ENCODE results near the gene TNK2. TPM values are rescaled to one million over a fixed set of nuclear protein-coding genes. Genes with fewer than 3 reads are reported as not detected.

The TNK2 gene
- polyA plus RNA-seq, 2 of the 4 experiments (the other 2 are of a cell fraction) = 2.2 to 12.5 TPM

DNA sequence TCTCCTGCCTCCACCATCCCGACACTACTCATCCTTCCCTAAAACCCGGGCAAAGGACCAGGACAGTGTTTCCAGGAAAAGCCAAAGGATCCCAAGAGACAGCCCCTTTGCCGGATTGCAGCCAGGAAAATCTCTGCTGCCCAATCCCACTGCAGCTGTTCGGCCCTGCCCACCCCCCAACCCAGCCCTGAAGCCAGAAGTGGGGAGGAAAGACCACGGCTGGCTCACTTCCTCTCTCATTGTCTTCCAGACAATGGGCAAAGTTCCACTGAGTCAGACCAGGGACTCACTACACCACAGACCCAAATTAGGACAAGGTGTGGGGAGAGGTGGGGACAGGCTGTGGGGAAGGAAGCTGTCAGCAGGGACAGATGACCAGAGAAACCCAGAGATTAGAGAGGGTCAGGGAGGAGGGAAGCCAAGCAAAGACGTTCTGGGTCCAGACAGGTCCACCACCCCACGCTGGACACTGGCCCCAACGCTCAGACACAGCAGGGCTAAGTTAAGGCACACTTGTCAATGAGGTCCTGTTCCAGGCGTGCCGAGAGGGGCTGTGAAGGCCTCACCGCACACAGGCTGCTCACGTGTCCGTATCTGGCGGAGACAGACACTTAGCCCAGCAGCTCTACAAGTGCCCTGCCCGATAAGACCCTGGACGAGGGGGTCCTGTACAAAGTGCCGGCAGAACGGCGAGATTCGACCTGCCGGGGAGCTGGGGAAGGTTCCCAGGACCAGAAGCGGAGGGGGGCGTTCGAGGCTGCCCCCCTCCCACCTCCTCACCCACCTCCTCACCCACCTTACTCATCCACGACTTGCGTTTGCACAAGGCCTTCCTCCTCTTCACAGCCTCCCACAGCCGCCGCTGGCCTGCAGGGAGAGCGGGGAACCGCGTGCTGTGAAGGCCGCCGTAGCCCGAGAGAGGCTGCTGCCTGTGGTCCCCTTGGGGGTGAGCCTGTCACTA is 21.9 kb downstream of the TNK2 start:
- no peak overlapping the region for H3K27ac ChIP-seq
- no peaks in the 10 kb centered on the region for H3K9me3 ChIP-seq
- no peak overlapping the region for H3K4me3 ChIP-seq
- ATAC-seq (no peak), FAIRE-seq (no peak), DNase-seq (ENCODE audit: low read depth in 1 of 2, low spot score in 1 of 2) (no peak)
- TF ChIP-seq FOSB (CRISPR knock-in tag; IDR thresholded peaks at IDR 0.05) (no peak), MAFK (IDR thresholded peaks at IDR 0.05; ENCODE audit: partially characterized antibody) (no peak), SMC3 (IDR thresholded peaks at IDR 0.05) (no peak), ZC3H11A (IDR thresholded peaks at IDR 0.05) (no peak), CBX2 (IDR thresholded peaks at IDR 0.05; ENCODE audit: borderline replicate concordance, low read depth) (no peak), EP300 (IDR thresholded peaks at IDR 0.05) (no peak), ZNF302 (CRISPR knock-in tag; IDR thresholded peaks at IDR 0.05) (no peak), HOXB5 (CRISPR knock-in tag; IDR thresholded peaks at IDR 0.05) (no peak), HDAC2 (IDR thresholded peaks at IDR 0.05) (no peak), HOXB13 (CRISPR knock-in tag; IDR thresholded peaks at IDR 0.05; ENCODE audit: low read depth) (no peak)
- TF ChIP-seq, protein P1, sequence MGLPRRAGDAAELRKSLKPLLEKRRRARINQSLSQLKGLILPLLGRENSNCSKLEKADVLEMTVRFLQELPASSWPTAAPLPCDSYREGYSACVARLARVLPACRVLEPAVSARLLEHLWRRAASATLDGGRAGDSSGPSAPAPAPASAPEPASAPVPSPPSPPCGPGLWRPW (IDR thresholded peaks at IDR 0.05) = no peak
- TF ChIP-seq, protein P2, sequence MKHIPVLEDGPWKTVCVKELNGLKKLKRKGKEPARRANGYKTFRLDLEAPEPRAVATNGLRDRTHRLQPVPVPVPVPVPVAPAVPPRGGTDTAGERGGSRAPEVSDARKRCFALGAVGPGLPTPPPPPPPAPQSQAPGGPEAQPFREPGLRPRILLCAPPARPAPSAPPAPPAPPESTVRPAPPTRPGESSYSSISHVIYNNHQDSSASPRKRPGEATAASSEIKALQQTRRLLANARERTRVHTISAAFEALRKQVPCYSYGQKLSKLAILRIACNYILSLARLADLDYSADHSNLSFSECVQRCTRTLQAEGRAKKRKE (CRISPR knock-in tag; IDR thresholded peaks at IDR 0.05; ENCODE audit: low read depth) = no peak
- TF ChIP-seq, protein P3, sequence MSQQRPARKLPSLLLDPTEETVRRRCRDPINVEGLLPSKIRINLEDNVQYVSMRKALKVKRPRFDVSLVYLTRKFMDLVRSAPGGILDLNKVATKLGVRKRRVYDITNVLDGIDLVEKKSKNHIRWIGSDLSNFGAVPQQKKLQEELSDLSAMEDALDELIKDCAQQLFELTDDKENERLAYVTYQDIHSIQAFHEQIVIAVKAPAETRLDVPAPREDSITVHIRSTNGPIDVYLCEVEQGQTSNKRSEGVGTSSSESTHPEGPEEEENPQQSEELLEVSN (IDR thresholded peaks at IDR 0.05; ENCODE audit: borderline replicate concordance, low read depth) = no peak
- TF ChIP-seq, protein P4, sequence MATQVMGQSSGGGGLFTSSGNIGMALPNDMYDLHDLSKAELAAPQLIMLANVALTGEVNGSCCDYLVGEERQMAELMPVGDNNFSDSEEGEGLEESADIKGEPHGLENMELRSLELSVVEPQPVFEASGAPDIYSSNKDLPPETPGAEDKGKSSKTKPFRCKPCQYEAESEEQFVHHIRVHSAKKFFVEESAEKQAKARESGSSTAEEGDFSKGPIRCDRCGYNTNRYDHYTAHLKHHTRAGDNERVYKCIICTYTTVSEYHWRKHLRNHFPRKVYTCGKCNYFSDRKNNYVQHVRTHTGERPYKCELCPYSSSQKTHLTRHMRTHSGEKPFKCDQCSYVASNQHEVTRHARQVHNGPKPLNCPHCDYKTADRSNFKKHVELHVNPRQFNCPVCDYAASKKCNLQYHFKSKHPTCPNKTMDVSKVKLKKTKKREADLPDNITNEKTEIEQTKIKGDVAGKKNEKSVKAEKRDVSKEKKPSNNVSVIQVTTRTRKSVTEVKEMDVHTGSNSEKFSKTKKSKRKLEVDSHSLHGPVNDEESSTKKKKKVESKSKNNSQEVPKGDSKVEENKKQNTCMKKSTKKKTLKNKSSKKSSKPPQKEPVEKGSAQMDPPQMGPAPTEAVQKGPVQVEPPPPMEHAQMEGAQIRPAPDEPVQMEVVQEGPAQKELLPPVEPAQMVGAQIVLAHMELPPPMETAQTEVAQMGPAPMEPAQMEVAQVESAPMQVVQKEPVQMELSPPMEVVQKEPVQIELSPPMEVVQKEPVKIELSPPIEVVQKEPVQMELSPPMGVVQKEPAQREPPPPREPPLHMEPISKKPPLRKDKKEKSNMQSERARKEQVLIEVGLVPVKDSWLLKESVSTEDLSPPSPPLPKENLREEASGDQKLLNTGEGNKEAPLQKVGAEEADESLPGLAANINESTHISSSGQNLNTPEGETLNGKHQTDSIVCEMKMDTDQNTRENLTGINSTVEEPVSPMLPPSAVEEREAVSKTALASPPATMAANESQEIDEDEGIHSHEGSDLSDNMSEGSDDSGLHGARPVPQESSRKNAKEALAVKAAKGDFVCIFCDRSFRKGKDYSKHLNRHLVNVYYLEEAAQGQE (IDR thresholded peaks at IDR 0.05) = no peak
- H3K4me1 ChIP-seq = no peaks in the 10 kb centered on the region
- 89% methylated on average over 20 of the region's 34 CpGs for WGBS (ENCODE audit: missing lambda C conversion rate)
- H3K4me2 ChIP-seq = no peak overlapping the region
- CTCF ChIA-PET = interaction anchor here (0.6 to 12.2 kb wide), 5 partner anchors 8 to 189 kb away, joined by 3 to 206 read pairs (median 3); no protein-coding TSS in a partner anchor
- POLR2A ChIA-PET = no interaction called here

DNA sequence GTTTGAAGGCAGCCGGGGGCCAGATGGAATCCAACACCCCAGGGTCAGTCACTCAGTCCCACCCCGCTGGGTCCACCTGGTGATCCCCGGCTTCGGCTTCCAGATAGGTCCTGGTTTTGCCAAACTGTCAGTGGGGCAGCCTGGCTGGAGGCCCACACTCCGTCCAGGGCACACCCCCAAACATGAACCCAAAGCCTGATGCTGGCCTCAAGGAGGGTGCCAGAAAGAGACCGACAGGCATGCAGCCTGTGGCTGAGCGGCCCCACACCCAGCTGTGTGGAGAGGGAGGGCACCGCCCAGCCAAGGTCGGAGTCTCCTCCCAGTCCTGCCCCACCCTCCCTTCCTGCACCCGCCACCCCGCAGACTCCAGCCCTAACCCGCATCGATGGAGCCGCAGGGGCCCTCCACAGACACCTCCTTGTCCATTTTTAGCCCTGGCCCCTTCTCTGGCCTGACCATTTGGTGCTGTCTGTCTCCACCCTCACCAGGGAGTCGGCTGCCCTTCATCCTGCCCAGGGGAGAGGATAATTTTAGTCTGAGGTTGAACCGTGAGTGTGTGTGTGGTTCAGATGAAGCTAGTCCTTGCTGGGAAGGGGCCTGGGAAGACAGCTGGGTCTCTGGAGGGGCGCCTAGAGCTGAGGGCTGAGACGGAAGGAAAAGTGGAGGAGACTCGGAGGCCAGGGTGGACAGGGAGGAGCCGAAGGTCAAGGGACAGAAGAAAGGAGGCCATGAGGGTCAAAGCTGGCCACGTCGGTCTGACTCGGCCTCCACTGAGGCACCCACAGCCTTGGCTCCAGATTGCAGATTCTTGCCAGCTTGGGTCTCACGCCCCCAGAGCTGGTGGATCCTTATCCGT is 23.1 kb downstream of the TNK2 start:
- no peak for FAIRE-seq
- ChIA-PET CTCF (interaction anchor here (1.4 to 2.1 kb wide), 3 partner anchors 9 to 35 kb away, joined by 5 to 19 read pairs (median 8); no protein-coding TSS in a partner anchor), POLR2A (interaction anchor here (1.6 kb wide), 1 partner anchor 9 kb away, joined by 4 read pairs; no protein-coding TSS in a partner anchor)
- no peaks in the 10 kb centered on the region for H3K4me1 ChIP-seq
- H3K27ac ChIP-seq = no peak overlapping the region
- ATAC-seq = no peak
- WGBS (ENCODE audit: missing lambda C conversion rate) = 92% methylated on average over 17 of the region's 25 CpGs
- no peak overlapping the region for H3K4me2 ChIP-seq
- no peak overlapping the region for H3K4me3 ChIP-seq
- no peak for DNase-seq (ENCODE audit: low read depth in 1 of 2, low spot score in 1 of 2)
- H3K9me3 ChIP-seq = no peaks in the 10 kb centered on the region
- TF ChIP-seq MAZ (IDR thresholded peaks at IDR 0.05; ENCODE audit: borderline replicate concordance, low read depth, low read length) = no peak
